Vagina (tissue), 2 donors: ENCODE data around the gene DNMT1. TPM values are rescaled to one million over a fixed set of nuclear protein-coding genes. Genes with fewer than 3 reads are reported as not detected.

Experiments
- DNase-seq, 2 donors: peaks; one replicate each; pipeline ENCODE4 v3.0.0-alpha.2; 2017; ENCODE audit errors: extremely low spot score in 2 of 2
- H3K27ac ChIP-seq: fragments of 200-600 bp; sonication (generic); one replicate; pipeline ENCODE4 v1.5.1; 2019
- H3K27me3 ChIP-seq: fragments of 200-600 bp; sonication (generic); one replicate; pipeline ENCODE4 v1.5.1; 2019
- H3K36me3 ChIP-seq, 2 donors: fragments of 200-600 bp; sonication (generic); one replicate each; pipeline ENCODE4 v1.5.1; 2017 to 2019
- H3K4me1 ChIP-seq: fragments of 200-600 bp; sonication (generic); one replicate; pipeline ENCODE4 v1.5.1; 2019
- H3K4me3 ChIP-seq, 2 donors: fragments of 200-600 bp; sonication (generic); 1 replicate in 1 of 2; 2 replicates in 1 of 2; pipeline ENCODE4 v1.5.1; 2016 to 2019
- H3K9me3 ChIP-seq: fragments of 200-600 bp; sonication (generic); one replicate; pipeline ENCODE4 v1.5.1; 2019
- CTCF ChIP-seq, 3 experiments: fragments of 450-650 bp in 2 of 3; fragments of 200-600 bp in 1 of 3; sonication (generic) in 1 of 3; IDR thresholded peaks; one replicate each; pipeline ENCODE4 v1.5.1; 2017 to 2019; ENCODE audit warnings: antibody characterized with exemption in 3 of 3, mild to moderate bottlenecking in 2 of 3, moderate library complexity in 2 of 3
- POLR2A ChIP-seq, 2 donors: fragments of 450-650 bp; IDR thresholded peaks; one replicate each; pipeline ENCODE4 v1.6.1; 2017; ENCODE audit warnings: antibody characterized with exemption in 2 of 2, mild to moderate bottlenecking in 2 of 2, moderate library complexity in 2 of 2
- POLR2AphosphoS5 ChIP-seq, 2 donors: sonication (generic); formaldehyde crosslinking; IDR thresholded peaks; one replicate each; pipeline ENCODE4 v1.9.0; 2017; ENCODE audit warnings: antibody characterized with exemption in 2 of 2, mild to moderate bottlenecking in 2 of 2, low read depth in 1 of 2; ENCODE audit not compliant: insufficient read depth in 1 of 2
- intact Hi-C: fragments of 100-400 bp; cut with DNase I; formaldehyde crosslinking; loops from one replicate; pipeline ENCODE4 v1.15.1; 2023
- total RNA-seq: library from RNA; depleted of rRNA; stranded (reverse); fragments of >200 nt; gene quantifications from one replicate; pipeline ENCODE4 v1.2.3, GENCODE V29; 2016

The DNMT1 gene
- total RNA-seq, 1 donor from 2014 or later = 36.8 TPM

- no peaks in the 10 kb centered on the region for H3K9me3 ChIP-seq
- intact Hi-C loops = no loop called here
- peaks cover 11% of the 10 kb centered on the region for H3K4me1 ChIP-seq
- H3K36me3 ChIP-seq = peaks cover 0 to 14% of the 10 kb centered on the region in 2 donors
- DNase-seq = no peak
- no peak overlapping the region for H3K27ac ChIP-seq
- no peaks in the 10 kb centered on the region for H3K27me3 ChIP-seq
- H3K4me3 ChIP-seq = no peak overlapping the region
- TF ChIP-seq CTCF (IDR thresholded peaks at IDR 0.05) (no peak), POLR2A (IDR thresholded peaks at IDR 0.05) (no peak), POLR2AphosphoS5 (IDR thresholded peaks at IDR 0.05; ENCODE audit: insufficient read depth in 1 of 2, low read depth in 1 of 2) (no peak)
These were observed 104.9 kb downstream of the DNMT1 start for GRCh38 chr19:10089801-10090375.

- no peak for TF ChIP-seq POLR2AphosphoS5 (IDR thresholded peaks at IDR 0.05; ENCODE audit: insufficient read depth in 1 of 2, low read depth in 1 of 2)
- TF ChIP-seq CTCF (IDR thresholded peaks at IDR 0.05) = no peak
- TF ChIP-seq POLR2A (IDR thresholded peaks at IDR 0.05) = no peak
- no peak for DNase-seq
- Histone ChIP-seq H3K27me3 (no peaks in the 10 kb centered on the region), H3K27ac (no peak overlapping the region), H3K36me3 (peaks cover 0 to 14% of the 10 kb centered on the region in 2 donors), H3K4me3 (no peak overlapping the region), H3K9me3 (no peaks in the 10 kb centered on the region), H3K4me1 (peaks cover 11% of the 10 kb centered on the region)
- intact Hi-C loops = no loop called here
These were observed 105.7 kb downstream of the DNMT1 start for GRCh38 chr19:10088949-10089554.

- Histone ChIP-seq H3K9me3 (no peaks in the 10 kb centered on the region), H3K36me3 (peaks cover 0 to 14% of the 10 kb centered on the region in 2 donors), H3K4me1 (peaks cover 11% of the 10 kb centered on the region), H3K27ac (peak overlapping the region; percentile 96), H3K27me3 (no peaks in the 10 kb centered on the region), H3K4me3 (peak overlapping the region; percentile 93 to 98)
- no peak for TF ChIP-seq CTCF (IDR thresholded peaks at IDR 0.05)
- no peak for TF ChIP-seq POLR2AphosphoS5 (IDR thresholded peaks at IDR 0.05; ENCODE audit: insufficient read depth in 1 of 2, low read depth in 1 of 2)
- no peak for TF ChIP-seq POLR2A (IDR thresholded peaks at IDR 0.05)
- intact Hi-C loops = no loop called here
- DNase-seq = no peak
These were observed 107.3 kb downstream of the DNMT1 start for GRCh38 chr19:10087296-10088061.

GRCh38 chr19:10086591-10087192 lies 108.1 kb downstream of the DNMT1 start:
- intact Hi-C loops = no loop called here
- Histone ChIP-seq H3K27me3 (no peaks in the 10 kb centered on the region), H3K9me3 (no peaks in the 10 kb centered on the region), H3K27ac (peak overlapping the region; percentile 96), H3K36me3 (peaks cover 0 to 10% of the 10 kb centered on the region in 2 donors), H3K4me3 (peak overlapping the region; percentile 93 to 98), H3K4me1 (peaks cover 11% of the 10 kb centered on the region)
- TF ChIP-seq POLR2AphosphoS5 (IDR thresholded peaks at IDR 0.05; ENCODE audit: insufficient read depth in 1 of 2, low read depth in 1 of 2) = peak in 1 of 2 donors; percentile 45
- no peak for TF ChIP-seq CTCF (IDR thresholded peaks at IDR 0.05)
- DNase-seq = peak in 1 of 2 donors; percentile 84
